Neural progenitor cell (in vitro differentiated cells): Measurements from ENCODE around the gene ZNF462. TPM values are rescaled to one million over a fixed set of nuclear protein-coding genes. Genes with fewer than 3 reads are reported as not detected.
A peak's percentile ranks its signal among the peaks of the same experiment; 100 is the strongest.

Source experiments
- DNase-seq: peaks from one replicate; pipeline ENCODE4 v3.0.0-alpha.2; 2016; ENCODE audit warnings: low spot score
- H2AFZ ChIP-seq: fragments of 200-600 bp; sonication (generic); replicated peaks from 2 replicates; pipeline ENCODE4 v1.6.1; 2016; ENCODE audit warnings: antibody characterized with exemption
- H3F3A ChIP-seq: fragments of 200-600 bp; sonication (generic); 2 replicates; pipeline ENCODE4 v1.6.1; 2016; ENCODE audit warnings: antibody characterized with exemption, low read depth
- H3K27ac ChIP-seq: fragments of 200-600 bp; sonication (generic); 2 replicates; pipeline ENCODE4 v1.5.1; 2016; ENCODE audit warnings: mild to moderate bottlenecking
- H3K27me3 ChIP-seq: fragments of 200-600 bp; sonication (generic); 2 replicates; pipeline ENCODE4 v1.6.1; 2016; ENCODE audit warnings: mild to moderate bottlenecking, moderate library complexity
- H3K36me3 ChIP-seq: fragments of 200-600 bp; sonication (generic); 2 replicates; pipeline ENCODE4 v1.5.1; 2016
- H3K4me1 ChIP-seq: fragments of 200-600 bp; sonication (generic); 2 replicates; pipeline ENCODE4 v1.6.1; 2016; ENCODE audit warnings: mixed run types
- H3K4me2 ChIP-seq: fragments of 200-600 bp; sonication (generic); 2 replicates; pipeline ENCODE4 v1.6.1; 2016
- H3K4me3 ChIP-seq: fragments of 200-600 bp; sonication (generic); 2 replicates; pipeline ENCODE4 v1.5.1; 2016
- H3K79me2 ChIP-seq: fragments of 200-600 bp; sonication (generic); 2 replicates; pipeline ENCODE4 v1.6.1; 2016; ENCODE audit warnings: low read depth
- H3K9ac ChIP-seq: fragments of 200-600 bp; sonication (generic); 2 replicates; pipeline ENCODE4 v1.6.1; 2016
- H3K9me3 ChIP-seq: fragments of 200-600 bp; sonication (generic); 2 replicates; pipeline ENCODE4 v1.5.1; 2016; ENCODE audit warnings: low read depth
- H4K20me1 ChIP-seq: fragments of 200-600 bp; sonication (generic); 2 replicates; pipeline ENCODE4 v1.6.1; 2016; ENCODE audit warnings: low read depth
- H3K27ac Mint-ChIP-seq: 3 replicates; pipeline ENCODE4 v1.8.0; 2021; ENCODE audit warnings: mixed read lengths
- H3K27me3 Mint-ChIP-seq: 2 replicates; pipeline ENCODE4 v1.8.0; 2022; ENCODE audit warnings: low read depth, mild to moderate bottlenecking, inconsistent platforms, moderate library complexity, mixed read lengths; ENCODE audit not compliant: insufficient read depth
- H3K36me3 Mint-ChIP-seq: 3 replicates; pipeline ENCODE4 v1.8.0; 2021; ENCODE audit warnings: mixed read lengths
- H3K4me1 Mint-ChIP-seq: 3 replicates; pipeline ENCODE4 v1.8.0; 2021; ENCODE audit warnings: mixed read lengths
- H3K4me3 Mint-ChIP-seq: 3 replicates; pipeline ENCODE4 v1.8.0; 2021; ENCODE audit warnings: mild to moderate bottlenecking, moderate library complexity, mixed read lengths
- H3K9me3 Mint-ChIP-seq: 3 replicates; pipeline ENCODE4 v1.8.0; 2020; ENCODE audit warnings: mixed read lengths
- CTCF ChIP-seq: fragments of 200-600 bp; sonication (generic); IDR thresholded peaks from 2 replicates; pipeline ENCODE4 v1.5.1; 2017; ENCODE audit warnings: antibody characterized with exemption, mild to moderate bottlenecking
- EZH2 ChIP-seq: fragments of 200-600 bp; sonication (generic); IDR thresholded peaks from 2 replicates; pipeline ENCODE4 v1.6.1; 2017; ENCODE audit warnings: antibody characterized with exemption, mild to moderate bottlenecking, moderate library complexity
- EZH2phosphoT487 ChIP-seq: fragments of 200-600 bp; sonication (generic); IDR thresholded peaks from 2 replicates; pipeline ENCODE4 v1.6.1; 2017; ENCODE audit warnings: antibody characterized with exemption
- total RNA-seq: library from RNA; depleted of rRNA; stranded (reverse); fragments of >200 nt; gene quantifications from 2 replicates; pipeline ENCODE4 v1.2.3, GENCODE V29; 2015; ENCODE audit warnings: low replicate concordance

ZNF462 gene
- total RNA-seq, 1 donor from 2014 or later, result 81.8 TPM

- peaks cover 55% of the 10 kb centered on the region for H3K79me2 ChIP-seq
- no peak overlapping the region for H3K4me2 ChIP-seq
Measured at GRCh38 chr9:106970976-106971457, 108.1 kb downstream of the ZNF462 start.

GRCh38 chr9:106972082-106972481 is 109.1 kb downstream of the ZNF462 start:
- H3K9me3 Mint-ChIP-seq, result no peaks in the 10 kb centered on the region
- no peak overlapping the region for H3K27ac Mint-ChIP-seq
- H3K9me3 ChIP-seq, result no peaks in the 10 kb centered on the region
- no peak overlapping the region for H3K4me3 ChIP-seq
- TF ChIP-seq CTCF (no peak), EZH2phosphoT487 (no peak), EZH2 (no peak)
- H2AFZ ChIP-seq, result no peak overlapping the region
- H3F3A ChIP-seq, result peaks cover 5% of the 10 kb centered on the region
- H3K4me1 Mint-ChIP-seq, result peaks cover 25% of the 10 kb centered on the region
- no peak for DNase-seq
- no peak overlapping the region for H3K4me3 Mint-ChIP-seq
- peaks cover 48% of the 10 kb centered on the region for H4K20me1 ChIP-seq
- H3K36me3 Mint-ChIP-seq, result peaks cover 63% of the 10 kb centered on the region
- peaks cover 34% of the 10 kb centered on the region for H3K4me1 ChIP-seq
- H3K4me2 ChIP-seq, result no peak overlapping the region
- no peaks in the 10 kb centered on the region for H3K27me3 Mint-ChIP-seq
- no peaks in the 10 kb centered on the region for H3K27me3 ChIP-seq
- H3K79me2 ChIP-seq, result peaks cover 45% of the 10 kb centered on the region
- H3K27ac ChIP-seq, result no peak overlapping the region
- H3K36me3 ChIP-seq, result peaks cover 19% of the 10 kb centered on the region
- no peak overlapping the region for H3K9ac ChIP-seq

More at GRCh38 chr9:106970976-106971457, 108.1 kb downstream of the ZNF462 start:
- H3K9me3 Mint-ChIP-seq, result no peaks in the 10 kb centered on the region
- H4K20me1 ChIP-seq, result peaks cover 51% of the 10 kb centered on the region
- H3K36me3 ChIP-seq, result peaks cover 12% of the 10 kb centered on the region
- H3K4me1 Mint-ChIP-seq, result peaks cover 25% of the 10 kb centered on the region
- H3K27me3 Mint-ChIP-seq, result no peaks in the 10 kb centered on the region
- DNase-seq, result no peak
- no peak for TF ChIP-seq EZH2
- TF ChIP-seq EZH2phosphoT487, result no peak
- no peak for TF ChIP-seq CTCF
- H2AFZ ChIP-seq, result no peak overlapping the region
- H3K4me3 Mint-ChIP-seq, result no peak overlapping the region
- no peak overlapping the region for H3K9ac ChIP-seq
- H3F3A ChIP-seq, result peaks cover 13% of the 10 kb centered on the region
- H3K4me1 ChIP-seq, result peaks cover 40% of the 10 kb centered on the region
- peak overlapping the region; percentile 61 for H3K27ac ChIP-seq
- peak overlapping the region; percentile 76 for H3K27ac Mint-ChIP-seq
- no peaks in the 10 kb centered on the region for H3K9me3 ChIP-seq
- H3K27me3 ChIP-seq, result no peaks in the 10 kb centered on the region
- no peak overlapping the region for H3K4me3 ChIP-seq
- peaks cover 64% of the 10 kb centered on the region for H3K36me3 Mint-ChIP-seq

- Histone ChIP-seq H3K4me3 (no peak overlapping the region), H3K27me3 (no peaks in the 10 kb centered on the region), H3K36me3 (peaks cover 26% of the 10 kb centered on the region), H3K9ac (no peak overlapping the region), H3K9me3 (no peaks in the 10 kb centered on the region), H3K27ac (no peak overlapping the region), H3F3A (peaks cover 4% of the 10 kb centered on the region), H3K4me2 (no peak overlapping the region), H2AFZ (no peak overlapping the region), H4K20me1 (peaks cover 28% of the 10 kb centered on the region), H3K79me2 (peaks cover 29% of the 10 kb centered on the region), H3K4me1 (peaks cover 16% of the 10 kb centered on the region)
- TF ChIP-seq EZH2 (no peak), CTCF (no peak), EZH2phosphoT487 (no peak)
- no peak for DNase-seq
- Mint-ChIP-seq H3K9me3 (no peaks in the 10 kb centered on the region), H3K27me3 (no peaks in the 10 kb centered on the region), H3K36me3 (peaks cover 71% of the 10 kb centered on the region), H3K4me1 (peaks cover 23% of the 10 kb centered on the region), H3K27ac (no peak overlapping the region), H3K4me3 (no peak overlapping the region)
Measured at GRCh38 chr9:106974341-106974740, 111.4 kb downstream of the ZNF462 start.
